GM12878 (cell line): ENCODE data around the gene ATP7A. TPM values are rescaled to one million over a fixed set of nuclear protein-coding genes. Genes with fewer than 3 reads are reported as not detected.

ENCODE experiments used
- ASH2L ChIP-seq: fragments of 300-600, 200-600 bp; sonication (generic); IDR thresholded peaks from 2 replicates; pipeline ENCODE4 v1.6.1; 2017; ENCODE audit warnings: low read depth, mild to moderate bottlenecking, borderline replicate concordance
- BHLHE40 ChIP-seq, 2 experiments: fragments of 450-650 bp in 1 of 2; IDR thresholded peaks; 2 replicates each; pipeline ENCODE4 v1.6.1; 2011 to 2017; ENCODE audit warnings: low read depth in 2 of 2, borderline replicate concordance in 1 of 2, improper control_type of control experiment in 1 of 2, low read length in 1 of 2, mild to moderate bottlenecking in 1 of 2
- BRCA1 ChIP-seq: IDR thresholded peaks from 2 replicates; pipeline ENCODE4 v1.6.1; 2011; ENCODE audit warnings: low read depth, low read length, improper control_type of control experiment
- CBX3 ChIP-seq: fragments of 200-600 bp; sonication (generic); IDR thresholded peaks from 2 replicates; pipeline ENCODE4 v1.6.1; 2016; ENCODE audit warnings: low read depth, borderline replicate concordance
- CHD4 ChIP-seq: fragments of 200-600 bp; sonication (generic); IDR thresholded peaks from 2 replicates; pipeline ENCODE4 v1.6.1; 2016; ENCODE audit warnings: mild to moderate bottlenecking
- MXI1 ChIP-seq: fragments of 150-350 bp; IDR thresholded peaks from 2 replicates; pipeline ENCODE4 v1.6.1; 2011; ENCODE audit warnings: low read depth, mild to moderate bottlenecking, inconsistent platforms, low read length, improper control_type of control experiment
- NFIC ChIP-seq: IDR thresholded peaks from 2 replicates; pipeline ENCODE4 v1.6.1; 2012; ENCODE audit warnings: low read depth, mild to moderate bottlenecking, inconsistent platforms, low read length, moderate library complexity
- PAX5 ChIP-seq: IDR thresholded peaks from 2 replicates; pipeline ENCODE4 v1.6.1; 2011; ENCODE audit warnings: low read depth, low read length, borderline replicate concordance
- RAD21 ChIP-seq: IDR thresholded peaks from 2 replicates; pipeline ENCODE4 v1.6.1; 2011; ENCODE audit warnings: mild to moderate bottlenecking, low read depth, low read length, moderate library complexity; ENCODE audit not compliant: insufficient read depth
- RB1 ChIP-seq: fragments of 450-650 bp; formaldehyde crosslinking; IDR thresholded peaks from 2 replicates; pipeline ENCODE4 v1.6.1; 2017; ENCODE audit warnings: mild to moderate bottlenecking, borderline replicate concordance
- SMAD1 ChIP-seq: fragments of 450-650 bp; IDR thresholded peaks from 2 replicates; pipeline ENCODE4 v1.6.1; 2018; ENCODE audit warnings: mild to moderate bottlenecking, low read depth; ENCODE audit not compliant: partially characterized antibody
- SREBF2 ChIP-seq: IDR thresholded peaks from 2 replicates; pipeline ENCODE4 v1.6.1; 2012; ENCODE audit warnings: mild to moderate bottlenecking, low read length
- STAT1 ChIP-seq: fragments of 450-650 bp; conservative IDR thresholded peaks from 2 replicates; pipeline ENCODE4 v1.6.1; 2014; ENCODE audit warnings: antibody characterized with exemption, mild to moderate bottlenecking
- TARDBP ChIP-seq: IDR thresholded peaks from 2 replicates; pipeline ENCODE4 v1.6.1; 2016; ENCODE audit warnings: borderline replicate concordance
- ZNF207 ChIP-seq: fragments of 450-650 bp; IDR thresholded peaks from 2 replicates; pipeline ENCODE4 v1.6.1; 2014; ENCODE audit warnings: antibody characterized with exemption, mild to moderate bottlenecking, borderline replicate concordance
- ZNF217 ChIP-seq: fragments of 450-650 bp; IDR thresholded peaks from 2 replicates; pipeline ENCODE4 v1.6.1; 2017; ENCODE audit warnings: antibody characterized with exemption, mild to moderate bottlenecking
- ZSCAN29 ChIP-seq: fragments of 450-650 bp; IDR thresholded peaks from 2 replicates; pipeline ENCODE4 v1.6.1; 2017; ENCODE audit warnings: mild to moderate bottlenecking, moderate library complexity
- polyA plus RNA-seq, 11 experiments: library from polyadenylated mRNA; depleted of rRNA in 4 of 11; unstranded in 6 of 11; stranded (reverse) in 5 of 11; fragments of >200 nt; fragmentation: Nextera tagmentation in 4 of 11; fragmentation: Illumina TruSeq in 1 of 11; extraction: Ambion mirVana in 4 of 11; extraction: Trizol in 1 of 11; gene quantifications; 1 replicate in 1 of 11; 2 replicates in 10 of 11; pipeline versions ENCODE4 v1.2.1 to v1.2.3, GENCODE V29; 2011 to 2016; ENCODE audit warnings: inconsistent platforms in 2 of 11, missing spikeins in 2 of 11, low read depth in 1 of 11
- total RNA-seq, 4 experiments: library from RNA; depleted of rRNA in 3 of 4; stranded (reverse); fragments of >200 nt in 3 of 4; fragmentation: Illumina TruSeq in 1 of 4; extraction: Trizol in 1 of 4; gene quantifications; 2 replicates each; pipeline versions ENCODE4 v1.2.1 to v1.2.3, GENCODE V29; 2013 to 2021
- TF ChIP-seq, protein P1 (sequence below): IDR thresholded peaks from 2 replicates; pipeline ENCODE4 v1.6.1; 2011; ENCODE audit warnings: borderline replicate concordance, low read depth, mild to moderate bottlenecking, moderate library complexity, low read length; ENCODE audit not compliant: insufficient read depth, poor library complexity, severe bottlenecking
- TF ChIP-seq, protein P2 (sequence below), 3 experiments: IDR thresholded peaks in 2 of 3; conservative IDR thresholded peaks in 1 of 3; 2 replicates each; pipeline ENCODE4 v1.5.1; 2011; ENCODE audit warnings: low read depth in 3 of 3, low read length in 3 of 3, mild to moderate bottlenecking in 3 of 3, control low read depth in 2 of 3, moderate library complexity in 2 of 3, inconsistent platforms in 1 of 3, mixed read lengths in 1 of 3; ENCODE audit not compliant: control insufficient read depth in 2 of 3, insufficient read depth in 1 of 3; ENCODE audit errors: extremely low read depth in 1 of 3
- TF ChIP-seq, protein P3 (sequence below): fragments of 450-650 bp; IDR thresholded peaks from 2 replicates; pipeline ENCODE4 v1.6.1; 2017; ENCODE audit warnings: mild to moderate bottlenecking, moderate library complexity
- TF ChIP-seq, protein P4 (sequence below): fragments of 150-350 bp; IDR thresholded peaks from 2 replicates; pipeline ENCODE4 v1.6.1; 2014; ENCODE audit warnings: mild to moderate bottlenecking, low read depth, low read length

The ATP7A gene
- total and polyA plus RNA-seq, 10 of the 15 experiments (the other 5 are each of a cell fraction or from before 2014, with no cell fraction given): 2.5 to 12.0 (median 7.6) TPM

DNA sequence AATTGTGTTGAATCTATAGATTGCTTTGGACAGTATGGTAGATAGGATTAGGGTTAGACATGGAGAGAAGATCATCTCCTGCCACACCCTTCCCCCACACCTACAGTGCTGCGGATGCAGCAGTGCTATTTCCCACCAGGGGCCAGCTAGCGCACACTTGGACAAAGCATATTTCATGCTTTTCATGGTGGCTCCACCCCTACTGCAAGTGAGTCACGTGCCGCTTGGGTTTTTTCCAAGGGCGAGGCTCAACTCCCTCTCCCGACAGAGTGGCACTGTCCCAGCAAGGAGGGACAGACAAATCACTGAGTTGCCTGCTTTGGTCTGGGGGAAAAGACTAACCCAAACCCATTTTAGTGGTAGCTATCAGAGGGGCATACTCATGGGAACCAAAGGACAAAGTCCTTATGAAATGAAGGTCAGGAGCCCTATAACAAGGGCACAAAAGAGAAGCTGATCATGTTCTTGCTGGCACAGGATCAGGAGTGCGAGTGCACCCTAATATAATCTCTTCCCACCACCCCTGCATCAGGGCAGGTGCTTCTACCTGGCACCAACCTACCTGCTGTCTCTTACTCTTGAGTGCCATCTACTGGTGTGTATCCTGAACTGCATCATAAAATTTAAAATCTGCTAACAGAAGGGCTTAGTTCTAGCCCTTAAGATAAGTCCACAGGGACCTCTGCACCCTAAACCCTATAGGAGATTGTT is 114.0 kb downstream of the ATP7A start (continued):
- TF ChIP-seq, protein P1, sequence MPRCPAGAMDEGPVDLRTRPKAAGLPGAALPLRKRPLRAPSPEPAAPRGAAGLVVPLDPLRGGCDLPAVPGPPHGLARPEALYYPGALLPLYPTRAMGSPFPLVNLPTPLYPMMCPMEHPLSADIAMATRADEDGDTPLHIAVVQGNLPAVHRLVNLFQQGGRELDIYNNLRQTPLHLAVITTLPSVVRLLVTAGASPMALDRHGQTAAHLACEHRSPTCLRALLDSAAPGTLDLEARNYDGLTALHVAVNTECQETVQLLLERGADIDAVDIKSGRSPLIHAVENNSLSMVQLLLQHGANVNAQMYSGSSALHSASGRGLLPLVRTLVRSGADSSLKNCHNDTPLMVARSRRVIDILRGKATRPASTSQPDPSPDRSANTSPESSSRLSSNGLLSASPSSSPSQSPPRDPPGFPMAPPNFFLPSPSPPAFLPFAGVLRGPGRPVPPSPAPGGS: no peak
- no peak for TF ChIP-seq ASH2L
- TF ChIP-seq CHD4: no peak
- TF ChIP-seq RAD21: peak; percentile 82
- TF ChIP-seq, protein P2, sequence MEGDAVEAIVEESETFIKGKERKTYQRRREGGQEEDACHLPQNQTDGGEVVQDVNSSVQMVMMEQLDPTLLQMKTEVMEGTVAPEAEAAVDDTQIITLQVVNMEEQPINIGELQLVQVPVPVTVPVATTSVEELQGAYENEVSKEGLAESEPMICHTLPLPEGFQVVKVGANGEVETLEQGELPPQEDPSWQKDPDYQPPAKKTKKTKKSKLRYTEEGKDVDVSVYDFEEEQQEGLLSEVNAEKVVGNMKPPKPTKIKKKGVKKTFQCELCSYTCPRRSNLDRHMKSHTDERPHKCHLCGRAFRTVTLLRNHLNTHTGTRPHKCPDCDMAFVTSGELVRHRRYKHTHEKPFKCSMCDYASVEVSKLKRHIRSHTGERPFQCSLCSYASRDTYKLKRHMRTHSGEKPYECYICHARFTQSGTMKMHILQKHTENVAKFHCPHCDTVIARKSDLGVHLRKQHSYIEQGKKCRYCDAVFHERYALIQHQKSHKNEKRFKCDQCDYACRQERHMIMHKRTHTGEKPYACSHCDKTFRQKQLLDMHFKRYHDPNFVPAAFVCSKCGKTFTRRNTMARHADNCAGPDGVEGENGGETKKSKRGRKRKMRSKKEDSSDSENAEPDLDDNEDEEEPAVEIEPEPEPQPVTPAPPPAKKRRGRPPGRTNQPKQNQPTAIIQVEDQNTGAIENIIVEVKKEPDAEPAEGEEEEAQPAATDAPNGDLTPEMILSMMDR (IDR thresholded peaks at IDR 0.05 in 2 of 3, conservative IDR thresholded peaks at IDR 0.05 in 1 of 3; ENCODE audit: control insufficient read depth in 2 of 3, extremely low read depth in 1 of 3, insufficient read depth in 1 of 3, low read depth in 3 of 3, low read length in 3 of 3): peak; percentile 64 to 76 (median 68)
- TF ChIP-seq ZNF217: no peak
- no peak for TF ChIP-seq STAT1
- TF ChIP-seq ZNF207: no peak
- no peak for TF ChIP-seq TARDBP
- TF ChIP-seq CBX3: no peak
- TF ChIP-seq BHLHE40 (IDR thresholded peaks at IDR 0.05; ENCODE audit: borderline replicate concordance in 1 of 2, low read depth in 2 of 2, low read length in 1 of 2): 0 out of 4 replicates have a peak, but pooled peaks of 1 of the 2 experiments have one; percentile 21
- no peak for TF ChIP-seq MXI1
- TF ChIP-seq, protein P3, sequence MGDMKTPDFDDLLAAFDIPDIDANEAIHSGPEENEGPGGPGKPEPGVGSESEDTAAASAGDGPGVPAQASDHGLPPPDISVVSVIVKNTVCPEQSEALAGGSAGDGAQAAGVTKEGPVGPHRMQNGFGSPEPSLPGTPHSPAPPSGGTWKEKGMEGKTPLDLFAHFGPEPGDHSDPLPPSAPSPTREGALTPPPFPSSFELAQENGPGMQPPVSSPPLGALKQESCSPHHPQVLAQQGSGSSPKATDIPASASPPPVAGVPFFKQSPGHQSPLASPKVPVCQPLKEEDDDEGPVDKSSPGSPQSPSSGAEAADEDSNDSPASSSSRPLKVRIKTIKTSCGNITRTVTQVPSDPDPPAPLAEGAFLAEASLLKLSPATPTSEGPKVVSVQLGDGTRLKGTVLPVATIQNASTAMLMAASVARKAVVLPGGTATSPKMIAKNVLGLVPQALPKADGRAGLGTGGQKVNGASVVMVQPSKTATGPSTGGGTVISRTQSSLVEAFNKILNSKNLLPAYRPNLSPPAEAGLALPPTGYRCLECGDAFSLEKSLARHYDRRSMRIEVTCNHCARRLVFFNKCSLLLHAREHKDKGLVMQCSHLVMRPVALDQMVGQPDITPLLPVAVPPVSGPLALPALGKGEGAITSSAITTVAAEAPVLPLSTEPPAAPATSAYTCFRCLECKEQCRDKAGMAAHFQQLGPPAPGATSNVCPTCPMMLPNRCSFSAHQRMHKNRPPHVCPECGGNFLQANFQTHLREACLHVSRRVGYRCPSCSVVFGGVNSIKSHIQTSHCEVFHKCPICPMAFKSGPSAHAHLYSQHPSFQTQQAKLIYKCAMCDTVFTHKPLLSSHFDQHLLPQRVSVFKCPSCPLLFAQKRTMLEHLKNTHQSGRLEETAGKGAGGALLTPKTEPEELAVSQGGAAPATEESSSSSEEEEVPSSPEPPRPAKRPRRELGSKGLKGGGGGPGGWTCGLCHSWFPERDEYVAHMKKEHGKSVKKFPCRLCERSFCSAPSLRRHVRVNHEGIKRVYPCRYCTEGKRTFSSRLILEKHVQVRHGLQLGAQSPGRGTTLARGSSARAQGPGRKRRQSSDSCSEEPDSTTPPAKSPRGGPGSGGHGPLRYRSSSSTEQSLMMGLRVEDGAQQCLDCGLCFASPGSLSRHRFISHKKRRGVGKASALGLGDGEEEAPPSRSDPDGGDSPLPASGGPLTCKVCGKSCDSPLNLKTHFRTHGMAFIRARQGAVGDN: no peak
- no peak for TF ChIP-seq BRCA1
- no peak for TF ChIP-seq SMAD1
- no peak for TF ChIP-seq RB1
- TF ChIP-seq NFIC: no peak
- TF ChIP-seq ZSCAN29: no peak
- TF ChIP-seq SREBF2: no peak
- no peak for TF ChIP-seq PAX5
- TF ChIP-seq, protein P4, sequence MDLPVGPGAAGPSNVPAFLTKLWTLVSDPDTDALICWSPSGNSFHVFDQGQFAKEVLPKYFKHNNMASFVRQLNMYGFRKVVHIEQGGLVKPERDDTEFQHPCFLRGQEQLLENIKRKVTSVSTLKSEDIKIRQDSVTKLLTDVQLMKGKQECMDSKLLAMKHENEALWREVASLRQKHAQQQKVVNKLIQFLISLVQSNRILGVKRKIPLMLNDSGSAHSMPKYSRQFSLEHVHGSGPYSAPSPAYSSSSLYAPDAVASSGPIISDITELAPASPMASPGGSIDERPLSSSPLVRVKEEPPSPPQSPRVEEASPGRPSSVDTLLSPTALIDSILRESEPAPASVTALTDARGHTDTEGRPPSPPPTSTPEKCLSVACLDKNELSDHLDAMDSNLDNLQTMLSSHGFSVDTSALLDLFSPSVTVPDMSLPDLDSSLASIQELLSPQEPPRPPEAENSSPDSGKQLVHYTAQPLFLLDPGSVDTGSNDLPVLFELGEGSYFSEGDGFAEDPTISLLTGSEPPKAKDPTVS: no peak
